ENCODE data around the gene ALK.
"Not testable (repeated sequence)": the region's sequence is repeated elsewhere in the genome, so short reads cannot be mapped to it uniquely, and the experiment has no call there.

ALK gene

DNA sequence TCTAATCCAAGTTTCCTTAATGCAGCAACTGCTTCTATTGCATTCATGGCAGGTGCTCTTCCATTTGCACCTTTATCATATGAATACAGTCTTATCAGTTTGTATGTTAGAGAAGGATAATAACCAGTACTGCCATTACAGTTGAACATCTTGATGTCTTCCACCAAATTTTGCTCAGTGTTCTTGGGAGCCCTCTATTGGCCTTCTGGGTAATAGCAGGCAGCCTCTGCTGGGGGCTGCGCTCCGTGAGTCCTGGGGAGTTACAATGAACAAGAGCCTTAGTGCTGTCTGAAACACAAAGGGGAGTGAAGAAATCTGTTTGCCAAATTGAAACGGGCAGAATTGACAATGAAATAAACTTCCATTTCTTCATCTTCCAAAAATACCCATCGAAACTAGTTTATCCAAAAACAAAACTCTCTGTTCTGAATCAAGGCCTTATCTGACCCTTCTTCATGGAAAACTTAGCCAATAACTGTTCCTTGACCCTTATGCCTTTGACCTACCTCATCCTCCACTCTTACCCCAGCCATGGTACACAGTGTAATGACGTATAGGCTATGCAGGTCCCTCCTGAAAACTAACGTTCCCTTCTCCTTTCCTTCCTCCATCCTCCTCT lies 79.9 kb downstream of the ALK start:
- DNase-seq (ENCODE audit: low read depth in 2 of 2), result no peak

DNA sequence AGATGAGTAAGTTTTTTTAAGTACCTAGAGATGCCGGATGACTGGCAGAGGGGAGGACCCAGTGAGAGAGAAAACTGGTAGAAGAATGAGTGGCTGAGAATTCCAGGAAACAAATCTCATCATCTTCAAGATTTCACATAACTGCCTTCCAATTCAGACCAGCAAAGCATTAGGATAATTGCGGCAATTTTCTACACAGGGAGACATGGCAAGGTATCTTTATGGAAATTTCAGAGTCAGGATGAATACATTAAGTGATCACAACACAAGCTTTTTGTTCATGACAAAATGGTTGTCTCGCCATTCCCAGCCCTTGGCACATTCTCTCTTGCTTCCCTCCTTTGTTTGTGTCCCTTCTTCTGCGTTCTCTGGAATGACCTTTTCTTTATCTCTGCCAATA lies 82.1 kb downstream of the ALK start:
- DNase-seq (ENCODE audit: low read depth in 2 of 2), result no peak

DNA sequence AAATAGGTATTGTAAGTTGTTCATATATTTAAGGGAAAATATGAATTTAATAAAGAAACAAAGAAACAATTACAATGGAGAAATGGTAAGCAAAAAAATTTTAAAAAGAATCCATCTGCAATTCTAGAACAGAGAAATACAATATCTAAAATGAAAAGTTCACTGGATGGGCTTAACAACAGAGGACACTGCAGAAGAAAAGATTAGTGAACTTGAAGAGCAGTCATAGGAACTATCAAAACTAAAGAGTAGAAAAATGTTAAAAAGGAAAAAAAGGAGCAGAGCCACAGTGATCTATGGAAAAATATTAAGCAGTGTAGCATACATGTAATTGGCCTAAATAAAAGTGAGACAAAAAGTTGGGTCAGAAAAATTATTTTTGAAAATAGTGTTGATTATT lies 83.5 kb downstream of the ALK start:
- no peak for DNase-seq (ENCODE audit: low read depth in 2 of 2)

DNA sequence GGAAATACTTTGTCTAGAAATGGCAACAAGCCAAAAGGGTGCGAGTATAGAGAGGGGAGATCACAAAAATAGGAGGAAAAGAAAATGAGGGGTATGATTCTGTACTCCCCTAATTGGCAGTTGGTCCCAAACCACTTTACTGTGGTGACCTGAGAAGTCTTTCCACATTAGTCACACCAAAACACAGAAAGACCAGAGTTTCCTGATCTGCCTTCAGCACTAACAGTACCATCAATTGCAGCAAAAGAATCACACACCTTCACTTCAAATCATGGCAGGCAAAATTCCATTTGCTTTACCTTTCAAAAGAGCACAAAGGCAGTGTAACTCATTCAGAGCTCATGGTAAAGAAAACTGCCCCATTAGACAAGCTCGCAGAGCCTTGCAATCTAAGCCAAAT lies 86.8 kb downstream of the ALK start:
- no peak for DNase-seq (ENCODE audit: low read depth in 2 of 2)

DNA sequence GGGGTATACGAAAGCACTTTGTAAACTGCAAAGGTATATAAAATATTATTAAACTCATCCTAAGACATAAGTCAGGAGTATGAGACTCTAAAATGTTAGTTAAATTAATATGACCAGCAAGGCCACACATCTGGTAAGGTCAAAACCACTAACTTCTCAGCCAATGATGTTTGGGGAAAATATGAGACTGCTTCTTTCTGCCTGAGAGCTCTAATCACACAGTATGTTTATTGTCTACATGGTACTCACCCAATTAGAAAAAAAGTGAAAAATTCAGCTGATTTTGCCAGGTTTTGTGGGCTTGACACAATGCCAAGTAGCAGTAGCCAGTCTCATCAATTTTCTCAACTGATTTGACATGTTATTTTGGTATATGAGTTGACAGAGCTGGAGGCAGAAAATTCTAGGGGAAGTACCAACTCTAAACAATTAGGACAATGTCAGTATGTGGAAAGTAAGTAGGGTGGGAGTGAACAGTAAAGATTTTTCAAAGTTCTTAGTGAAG lies 87.3 kb downstream of the ALK start:
- DNase-seq (ENCODE audit: low read depth in 2 of 2), result no peak

DNA sequence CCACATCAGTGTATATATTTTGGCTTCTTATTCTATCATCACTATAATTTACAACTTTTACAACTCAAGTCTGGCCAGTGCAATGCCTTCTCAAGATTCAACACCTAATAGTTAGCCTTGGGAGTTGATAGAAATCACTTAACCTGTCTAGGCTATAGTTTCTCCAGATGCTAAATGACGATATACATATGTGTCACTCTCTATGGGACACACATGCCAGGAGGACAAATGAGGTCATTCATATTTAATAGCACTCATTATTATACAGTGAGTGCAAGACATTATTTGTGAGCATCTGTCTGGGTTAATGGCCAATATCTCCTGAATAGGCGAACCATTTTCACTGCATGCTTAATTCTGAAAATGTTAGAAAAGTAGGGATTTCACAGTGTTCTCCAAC lies 89.8 kb downstream of the ALK start:
- no peak for DNase-seq (ENCODE audit: low read depth in 2 of 2)

DNA sequence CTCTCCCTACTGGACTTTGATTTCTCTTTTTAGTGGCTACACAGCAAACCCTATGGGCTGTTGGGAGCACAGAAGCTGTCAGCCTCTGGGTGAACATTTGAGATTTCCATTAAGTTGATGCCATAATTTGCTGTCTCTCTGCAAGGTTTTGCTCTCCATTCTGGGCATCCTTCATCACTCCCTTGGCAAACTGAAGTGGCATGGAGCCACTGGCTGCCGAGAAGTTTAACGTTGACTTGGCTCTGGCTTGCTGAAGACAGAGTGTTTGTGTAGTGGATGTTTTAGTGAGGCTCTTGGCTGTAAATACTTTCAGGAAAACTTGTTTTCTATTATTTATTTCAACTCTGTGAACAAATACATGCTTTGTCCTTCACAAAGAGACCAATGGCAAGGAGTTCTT lies 91.5 kb downstream of the ALK start:
- DNase-seq (ENCODE audit: low read depth in 2 of 2), result no peak

DNA sequence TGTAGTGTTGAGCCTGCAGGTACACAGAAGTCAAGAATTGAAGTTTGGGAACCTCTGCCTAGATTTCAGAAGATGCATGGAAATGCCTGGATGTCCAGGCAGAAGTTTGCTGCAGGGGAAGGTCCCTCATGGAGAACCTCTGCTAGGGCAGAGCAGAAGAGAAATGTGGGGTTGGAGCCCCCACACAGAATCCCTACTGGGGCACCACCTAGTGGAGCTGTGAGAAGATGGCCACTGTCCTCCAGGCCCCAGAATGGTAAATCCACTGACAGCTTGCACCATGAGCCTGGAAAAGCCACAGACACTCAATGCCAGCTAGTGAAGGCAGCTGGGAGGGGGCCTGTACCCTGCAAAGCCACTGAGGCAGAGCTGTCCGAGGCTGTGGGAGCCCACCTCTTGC lies 97.2 kb downstream of the ALK start:
- DNase-seq (ENCODE audit: low read depth in 2 of 2), result not testable (repeated sequence)

DNA sequence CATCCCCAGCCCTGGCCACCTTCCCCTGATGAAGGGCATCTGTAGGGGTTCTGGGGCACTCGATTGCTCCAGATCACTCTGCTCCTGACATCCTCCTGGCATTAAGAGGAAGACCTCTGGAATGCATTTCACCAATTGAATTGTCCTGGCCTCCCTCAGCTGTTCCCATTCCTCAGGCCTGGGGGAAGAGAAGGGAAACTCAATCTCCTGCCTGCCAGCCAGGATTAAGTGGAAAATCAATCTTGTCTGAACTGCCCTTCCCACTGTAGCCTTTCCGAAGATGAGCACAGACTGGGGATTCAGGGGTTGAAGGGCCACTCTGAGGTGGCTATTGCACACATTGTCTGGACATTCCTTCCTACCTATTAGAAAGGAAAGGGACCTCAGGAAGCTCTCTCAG lies 99.8 kb downstream of the ALK start:
- no peak for DNase-seq (ENCODE audit: low read depth in 2 of 2)

DNA sequence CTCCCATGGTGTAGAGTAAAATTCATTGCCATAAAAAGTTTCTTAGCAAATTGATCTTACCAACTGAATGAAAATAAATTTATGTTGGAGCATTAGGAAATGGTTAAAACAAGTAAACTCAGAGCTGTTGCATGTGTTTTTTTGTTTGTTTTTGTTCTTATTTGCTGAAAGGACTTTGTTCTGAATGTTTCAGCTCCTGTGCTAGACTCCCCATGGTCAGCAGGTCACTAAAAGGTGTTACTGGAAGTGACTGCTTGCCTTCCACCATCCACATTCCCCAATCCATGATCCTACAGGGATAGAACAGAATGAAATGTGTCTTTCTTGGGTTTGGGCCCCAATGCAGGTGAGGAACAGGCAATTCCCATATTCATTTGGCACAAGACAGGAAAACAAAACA lies 101.8 kb downstream of the ALK start:
- DNase-seq (ENCODE audit: low read depth in 2 of 2), result no peak

DNA sequence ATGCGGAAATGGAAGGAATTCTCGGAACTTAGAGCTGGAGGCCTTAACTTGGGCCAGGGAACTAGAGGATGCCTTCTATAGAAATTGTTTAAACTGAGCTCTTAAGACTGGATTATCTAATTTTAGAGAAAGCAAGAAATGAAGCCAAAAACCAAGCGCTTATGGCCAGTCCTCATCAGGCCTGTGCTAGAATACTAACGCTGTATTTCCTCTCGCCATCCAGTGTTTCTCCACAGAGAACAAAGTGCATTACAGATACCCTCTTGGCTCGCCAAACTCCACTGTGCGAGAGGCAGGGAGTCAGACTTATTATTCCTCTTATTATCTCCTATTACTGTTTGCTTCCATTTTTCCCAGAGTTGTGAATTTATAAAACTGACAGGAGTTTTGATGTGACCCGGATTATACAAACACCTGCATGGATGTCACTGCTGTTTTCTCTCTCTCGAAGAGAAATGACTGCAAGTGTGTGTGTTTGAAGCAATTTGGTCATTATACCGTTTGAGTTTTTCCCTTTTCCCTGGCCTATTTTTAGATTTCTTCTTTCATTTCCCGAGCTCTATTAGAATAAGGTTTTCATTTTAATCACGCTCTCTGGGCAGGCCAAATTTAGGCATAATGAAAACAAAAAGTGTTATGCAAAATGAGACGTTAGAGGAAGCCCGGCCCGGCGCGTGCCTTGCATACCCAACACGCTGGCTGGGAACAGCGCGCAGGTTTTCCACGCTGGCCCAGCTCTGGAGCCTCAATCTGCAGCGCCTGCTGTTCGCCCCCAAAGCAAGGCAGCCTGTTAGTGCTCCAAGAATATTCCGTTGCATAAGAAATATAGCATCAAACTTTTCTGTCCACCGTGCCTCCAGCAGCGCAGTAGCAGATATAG lies 103.3 kb downstream of the ALK start:
- no peak for DNase-seq (ENCODE audit: low read depth in 2 of 2)

DNA sequence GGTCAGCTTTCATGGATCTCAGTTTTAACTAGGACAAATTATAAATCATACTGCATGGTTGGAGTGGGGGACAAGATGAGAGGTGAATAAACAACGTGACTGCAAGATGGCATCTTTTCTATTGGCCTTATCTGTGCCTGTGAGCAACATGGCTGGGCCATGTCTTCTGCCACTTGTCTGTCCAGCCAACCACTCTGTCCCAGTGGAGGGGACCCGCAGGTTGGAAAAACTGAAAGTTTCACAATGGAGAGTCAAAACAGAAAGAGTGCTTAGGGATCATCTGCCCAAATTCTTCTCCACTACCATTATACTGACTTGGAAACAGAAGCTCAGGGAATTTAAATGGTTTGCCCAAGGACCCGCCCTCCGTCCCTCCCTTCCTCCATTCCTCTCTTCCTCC lies 104.1 kb downstream of the ALK start:
- no peak for DNase-seq (ENCODE audit: low read depth in 2 of 2)

DNA sequence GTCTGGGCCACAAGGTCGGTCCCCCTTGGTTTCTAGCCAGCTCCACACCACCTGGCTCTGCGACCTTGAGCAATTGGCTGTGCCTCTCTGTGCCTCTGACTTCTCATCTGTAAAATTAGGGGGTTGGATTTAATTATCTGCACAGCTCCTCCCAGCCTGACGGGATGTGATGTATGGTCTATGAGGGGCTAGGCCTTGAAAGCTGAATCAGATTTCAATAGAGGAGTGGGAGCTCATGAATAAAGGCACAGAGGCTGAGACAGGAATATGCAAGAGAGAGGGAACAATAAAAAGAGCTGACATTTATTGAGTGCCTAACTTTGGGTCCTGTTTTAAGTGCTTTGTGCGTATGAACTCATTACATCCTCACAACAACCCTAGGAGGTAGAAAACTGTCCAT lies 104.7 kb downstream of the ALK start:
- no peak for DNase-seq (ENCODE audit: low read depth in 2 of 2)

DNA sequence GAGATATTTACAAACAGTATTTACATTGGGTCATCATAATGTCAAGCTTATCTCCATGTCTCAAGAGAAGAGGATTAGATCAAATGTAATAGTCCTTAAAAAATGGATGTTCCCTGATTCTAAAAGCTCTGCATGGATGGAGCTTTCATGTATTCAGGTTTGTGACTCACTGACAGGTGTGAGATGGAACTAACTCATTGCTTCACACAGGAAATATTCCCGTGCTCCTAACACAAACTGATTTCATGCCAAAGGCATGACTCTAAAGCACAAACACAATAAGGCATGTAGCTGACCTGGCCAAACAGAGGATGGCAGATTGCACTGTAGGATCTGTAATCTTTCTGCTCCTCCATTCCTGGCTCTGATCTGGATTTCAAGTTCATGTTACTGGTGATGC lies 110.0 kb downstream of the ALK start:
- no peak for DNase-seq (ENCODE audit: low read depth in 2 of 2)

DNA sequence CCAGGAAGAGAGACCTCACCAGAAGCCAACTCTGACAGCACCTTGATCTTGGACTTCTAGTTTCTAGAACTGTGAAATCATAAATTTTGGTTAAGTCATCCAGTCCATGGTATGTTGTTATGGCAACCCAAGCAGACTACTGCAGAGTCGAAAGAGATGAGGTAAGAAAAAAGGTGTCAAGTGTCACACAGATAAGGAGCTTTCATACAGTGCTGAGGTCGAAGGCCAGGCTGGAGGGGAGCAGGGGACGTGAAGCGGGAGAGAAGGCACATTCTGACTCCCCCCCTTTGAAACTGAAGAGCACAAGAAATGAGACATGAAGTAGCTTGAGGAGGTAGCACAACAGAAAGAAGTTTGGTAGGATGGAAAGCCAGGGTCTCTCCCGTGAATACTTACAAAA lies 110.4 kb downstream of the ALK start:
- no peak for DNase-seq (ENCODE audit: low read depth in 2 of 2)

DNA sequence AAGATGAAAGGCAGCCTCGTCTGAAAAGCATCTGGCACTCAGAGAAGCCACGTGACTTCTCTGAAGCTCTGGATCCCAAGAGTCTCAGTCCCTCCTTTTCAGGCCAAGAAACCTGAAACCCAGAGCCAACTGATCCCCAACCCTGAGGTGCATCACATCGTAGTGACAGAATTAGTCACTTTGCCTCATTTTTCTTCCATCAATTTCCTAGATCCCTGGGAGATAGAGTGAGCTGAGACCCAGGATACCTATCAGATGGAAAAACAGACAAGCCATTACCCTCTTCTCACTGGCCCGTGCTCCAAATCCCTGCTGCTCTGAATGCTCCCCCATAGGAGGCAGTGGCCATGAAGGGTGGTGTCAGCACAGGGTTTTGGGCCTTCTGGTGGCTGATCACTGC lies 113.1 kb downstream of the ALK start:
- no peak for DNase-seq (ENCODE audit: low read depth in 2 of 2)

DNA sequence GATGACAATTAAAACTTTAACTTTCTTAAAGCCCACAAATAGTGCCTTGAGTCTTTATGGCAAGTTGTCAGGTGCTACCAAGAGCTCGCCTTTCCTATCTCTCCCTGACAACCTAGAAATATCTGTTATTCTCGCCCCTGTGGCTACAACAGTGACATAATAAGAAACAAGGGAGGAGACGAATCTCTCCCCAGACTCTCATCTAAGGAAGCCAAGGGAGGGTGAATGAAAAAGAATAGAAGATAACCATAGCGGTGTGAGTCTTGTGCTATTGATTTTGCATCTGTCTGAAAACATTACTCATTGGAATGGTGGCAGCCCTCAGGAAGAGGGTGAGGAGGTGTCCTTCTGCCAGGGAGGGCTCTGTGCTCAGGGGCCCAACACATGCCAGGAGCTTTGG lies 114.3 kb downstream of the ALK start:
- no peak for DNase-seq (ENCODE audit: low read depth in 2 of 2)

DNA sequence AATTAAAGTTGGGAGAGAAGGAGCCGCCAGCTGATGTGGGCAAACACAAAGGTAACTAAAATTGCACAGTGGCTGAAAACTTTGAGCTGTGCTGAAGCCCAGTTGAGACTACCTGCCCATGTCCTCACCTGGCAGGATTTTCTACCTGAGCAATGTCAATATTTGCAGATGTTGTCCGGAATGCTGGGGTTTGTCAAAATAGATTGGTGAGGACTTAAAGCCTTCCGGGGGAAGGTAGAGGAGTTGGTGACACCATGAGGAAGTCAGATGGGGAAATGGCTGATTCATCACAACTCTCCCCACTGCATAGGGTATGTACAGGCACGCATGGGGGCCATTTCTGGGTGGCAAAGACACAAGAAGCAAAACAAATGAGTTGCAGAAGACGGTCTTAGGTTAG lies 114.9 kb downstream of the ALK start:
- DNase-seq (ENCODE audit: low read depth in 2 of 2), result no peak

DNA sequence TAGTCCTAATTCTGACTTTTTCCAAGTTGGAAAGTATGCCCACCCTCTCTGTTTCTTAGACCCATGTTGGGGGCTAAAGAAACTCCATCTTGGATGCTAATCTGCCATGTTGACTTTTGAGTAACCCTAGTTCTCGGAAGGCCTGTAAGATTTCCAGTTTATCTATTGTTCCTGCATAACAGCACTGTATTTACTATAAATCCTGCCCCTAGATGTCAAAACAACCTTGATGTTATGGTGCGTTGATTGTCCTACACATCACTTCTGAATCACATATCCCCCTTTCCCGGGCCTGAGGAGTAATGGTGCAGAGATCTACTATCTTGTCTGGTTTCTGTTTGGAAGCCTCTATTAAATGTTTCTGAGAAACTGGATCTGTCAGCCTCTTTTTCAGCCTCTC lies 116.7 kb downstream of the ALK start:
- DNase-seq (ENCODE audit: low read depth in 2 of 2), result no peak

DNA sequence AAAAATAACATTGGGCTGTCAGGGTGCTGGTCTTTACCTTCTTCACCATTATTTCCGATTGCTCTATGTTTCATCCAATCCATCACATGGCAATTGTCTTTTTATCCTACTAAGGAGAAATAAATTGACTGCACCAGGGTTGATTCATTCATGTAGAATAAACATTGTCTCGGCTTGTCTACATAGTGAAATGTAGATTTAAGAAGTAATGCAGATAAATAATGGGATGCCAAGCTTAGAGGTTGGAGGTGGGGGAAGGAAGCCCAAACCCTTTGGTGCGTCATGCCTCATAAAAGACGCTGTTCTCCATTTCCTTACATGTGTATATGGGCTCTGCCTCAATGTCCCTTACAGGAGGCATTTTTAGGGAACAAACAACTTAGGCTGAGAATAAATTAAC lies 117.8 kb downstream of the ALK start:
- DNase-seq (ENCODE audit: low read depth in 2 of 2), result no peak

DNA sequence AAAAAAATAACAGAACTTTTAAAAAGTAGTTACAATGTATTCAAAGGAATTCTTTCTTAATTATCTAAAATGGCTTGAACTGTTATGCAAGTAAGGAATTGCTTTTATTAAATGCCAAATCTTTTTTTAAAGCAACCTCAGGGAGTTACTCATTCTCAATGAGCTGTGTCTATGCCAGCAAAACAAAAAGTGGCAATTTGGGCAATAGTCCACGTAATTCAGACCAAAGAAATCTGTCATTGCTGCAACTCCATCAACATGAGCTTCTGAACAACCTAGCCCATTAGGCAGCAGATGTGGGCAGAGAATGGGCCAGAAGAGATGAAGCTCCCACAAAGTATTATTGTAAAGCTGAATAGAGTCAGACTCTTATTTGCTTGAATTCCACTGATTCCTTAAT lies 118.4 kb downstream of the ALK start:
- no peak for DNase-seq (ENCODE audit: low read depth in 2 of 2)

DNA sequence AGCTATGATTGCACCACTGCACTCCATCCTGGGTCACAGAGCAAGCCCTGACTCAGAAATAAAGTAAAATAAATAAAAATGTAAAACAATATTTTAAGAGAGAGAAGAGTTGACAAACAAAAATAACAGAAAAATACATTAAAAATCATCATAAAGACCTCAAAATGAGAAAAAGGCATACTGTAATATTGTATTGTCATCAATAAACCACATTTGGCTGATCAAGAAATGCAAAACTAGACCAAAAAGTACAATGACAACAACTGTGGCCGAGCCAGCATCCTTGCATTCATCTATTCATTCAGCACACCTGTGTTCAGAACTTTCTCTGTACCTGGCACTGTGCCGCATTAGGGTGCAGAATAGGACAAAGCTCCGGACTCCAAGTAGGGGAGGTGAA lies 121.8 kb downstream of the ALK start:
- no peak for DNase-seq (ENCODE audit: low read depth in 2 of 2)

DNA sequence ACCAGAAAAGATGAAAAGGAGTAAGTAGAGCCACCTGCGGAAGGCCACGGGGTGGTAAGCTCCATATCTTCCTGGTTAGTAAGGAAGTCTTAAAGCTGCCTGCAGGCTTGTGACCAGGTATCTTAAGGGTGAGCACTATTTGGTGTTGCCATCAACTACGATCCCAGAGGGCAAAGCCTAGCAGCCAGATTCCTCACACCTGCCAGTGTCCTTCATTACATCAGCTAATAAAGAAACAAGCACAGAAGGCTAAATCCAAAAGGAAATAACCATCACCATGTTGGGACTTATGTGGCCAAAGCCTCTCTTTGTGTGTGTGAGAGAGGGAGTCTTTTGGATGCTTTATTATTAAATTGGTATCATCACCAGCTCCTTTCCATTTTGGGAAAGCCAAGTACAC lies 123.5 kb downstream of the ALK start:
- DNase-seq (ENCODE audit: low read depth in 2 of 2), result no peak

DNA sequence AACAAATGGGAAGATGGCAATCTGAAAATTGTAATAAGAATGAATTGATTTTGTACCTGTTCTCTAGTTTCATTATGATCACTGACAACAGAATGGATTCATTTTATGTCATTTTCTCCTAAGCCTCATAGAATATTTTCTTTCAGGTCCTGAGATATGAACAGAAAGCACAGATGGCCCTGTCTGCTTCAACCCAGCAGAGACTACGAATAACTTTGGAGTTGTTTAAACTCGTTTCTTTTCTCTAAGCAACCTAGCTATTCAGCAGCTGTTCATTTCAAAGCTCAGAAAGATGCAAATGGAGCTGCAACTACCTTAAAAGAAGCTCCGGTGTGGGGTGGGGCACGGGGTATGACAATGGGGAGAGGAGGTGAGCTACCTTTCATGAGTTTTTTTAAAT lies 124.9 kb downstream of the ALK start:
- no peak for DNase-seq (ENCODE audit: low read depth in 2 of 2)
